Activated CD8-positive, alpha-beta T cell treated with anti-CD3 and anti-CD28 coated beads for 36 hours (primary cell): ENCODE results near the gene COPS3. TPM values are rescaled to one million over a fixed set of nuclear protein-coding genes. Genes with fewer than 3 reads are reported as not detected.
"Not testable (repeated sequence)": the region's sequence is repeated elsewhere in the genome, so short reads cannot be mapped to it uniquely, and the experiment has no call there.

ENCODE experiments used
- ATAC-seq: fragments of 200-7000 bp; cut with Tn5 transposase; one replicate; pipeline ENCODE4 v1.10.0; 2021; ENCODE audit warnings: mild to moderate bottlenecking, moderate library complexity
- CTCF ChIA-PET: fragments of 350-600 bp; sonication (Branson Sonifier 250); formaldehyde crosslinking; loops from one replicate; lab custom pipeline; 2021; ENCODE audit warnings: antibody characterized with exemption; lab: Charles Lee
- POLR2A ChIA-PET: fragments of 350-600 bp; sonication (Branson Sonifier 250); formaldehyde crosslinking; loops from one replicate; lab custom pipeline; 2021; ENCODE audit warnings: antibody characterized with exemption; lab: Charles Lee
- DNase-seq: peaks from one replicate; pipeline ENCODE4 v3.0.0-alpha.2; 2020
- H3K27ac Mint-ChIP-seq: one replicate; pipeline ENCODE4 v1.8.0; 2021; ENCODE audit warnings: mild to moderate bottlenecking, mixed read lengths
- H3K27me3 Mint-ChIP-seq: one replicate; pipeline ENCODE4 v1.8.0; 2021; ENCODE audit warnings: mixed read lengths
- H3K36me3 Mint-ChIP-seq: one replicate; pipeline ENCODE4 v1.8.0; 2021; ENCODE audit warnings: low read depth, mixed read lengths
- H3K4me1 Mint-ChIP-seq: one replicate; pipeline ENCODE4 v1.8.0; 2021; ENCODE audit warnings: low read depth, mixed read lengths
- H3K4me3 Mint-ChIP-seq: one replicate; pipeline ENCODE4 v1.8.0; 2021; ENCODE audit warnings: mild to moderate bottlenecking, moderate library complexity, mixed read lengths
- H3K9me3 Mint-ChIP-seq: one replicate; pipeline ENCODE4 v1.8.0; 2021; ENCODE audit warnings: mixed read lengths
- intact Hi-C: fragments of 100-400 bp; cut with micrococcal nuclease; formaldehyde crosslinking; loops from one replicate; pipeline ENCODE4 v1.10.0; 2022
- total RNA-seq, 2 experiments: library from RNA; stranded (reverse); gene quantifications; one replicate each; pipeline ENCODE4 v1.2.3, GENCODE V29; 2021
- TF ChIP-seq, protein P1 (sequence below): fragments of 200-600 bp; IDR thresholded peaks from one replicate; pipeline ENCODE4 v1.8.0; 2022; ENCODE audit warnings: antibody characterized with exemption, mild to moderate bottlenecking

Gene COPS3
- total RNA-seq, 2 experiments from 2014 or later, result 91.1 to 99.8 TPM

DNA sequence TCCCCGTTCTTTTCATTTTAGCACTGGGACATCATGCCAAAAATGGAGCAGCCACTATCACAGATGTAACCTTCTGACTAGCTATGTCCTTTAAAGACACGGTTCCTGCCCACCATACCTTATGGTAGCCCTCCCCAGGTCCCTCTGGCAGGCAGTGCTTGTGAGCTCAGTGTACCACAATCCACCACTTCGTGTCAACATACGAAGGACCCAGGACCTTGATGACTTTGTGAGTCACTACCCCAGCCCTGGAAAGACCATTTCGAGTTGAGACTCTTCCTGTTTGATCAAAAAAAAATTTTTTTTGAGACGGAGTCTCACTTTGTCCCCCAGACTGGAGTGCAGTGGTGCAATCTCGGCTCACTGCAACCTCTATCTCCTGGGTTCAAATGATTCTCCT, 23.0 kb downstream of the COPS3 start:
- intact Hi-C loops, result no loop called here

GRCh38 chr17:17256316-17256715, 24.7 kb downstream of the COPS3 start:
- Mint-ChIP-seq H3K27me3 (no peaks in the 10 kb centered on the region), H3K9me3 (no peaks in the 10 kb centered on the region), H3K4me1 (no peaks in the 10 kb centered on the region), H3K27ac (no peak overlapping the region), H3K4me3 (no peak overlapping the region), H3K36me3 (peaks cover 44% of the 10 kb centered on the region)
- TF ChIP-seq, protein P1, sequence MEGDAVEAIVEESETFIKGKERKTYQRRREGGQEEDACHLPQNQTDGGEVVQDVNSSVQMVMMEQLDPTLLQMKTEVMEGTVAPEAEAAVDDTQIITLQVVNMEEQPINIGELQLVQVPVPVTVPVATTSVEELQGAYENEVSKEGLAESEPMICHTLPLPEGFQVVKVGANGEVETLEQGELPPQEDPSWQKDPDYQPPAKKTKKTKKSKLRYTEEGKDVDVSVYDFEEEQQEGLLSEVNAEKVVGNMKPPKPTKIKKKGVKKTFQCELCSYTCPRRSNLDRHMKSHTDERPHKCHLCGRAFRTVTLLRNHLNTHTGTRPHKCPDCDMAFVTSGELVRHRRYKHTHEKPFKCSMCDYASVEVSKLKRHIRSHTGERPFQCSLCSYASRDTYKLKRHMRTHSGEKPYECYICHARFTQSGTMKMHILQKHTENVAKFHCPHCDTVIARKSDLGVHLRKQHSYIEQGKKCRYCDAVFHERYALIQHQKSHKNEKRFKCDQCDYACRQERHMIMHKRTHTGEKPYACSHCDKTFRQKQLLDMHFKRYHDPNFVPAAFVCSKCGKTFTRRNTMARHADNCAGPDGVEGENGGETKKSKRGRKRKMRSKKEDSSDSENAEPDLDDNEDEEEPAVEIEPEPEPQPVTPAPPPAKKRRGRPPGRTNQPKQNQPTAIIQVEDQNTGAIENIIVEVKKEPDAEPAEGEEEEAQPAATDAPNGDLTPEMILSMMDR, result no peak
- POLR2A ChIA-PET, result no interaction called here
- no peak for ATAC-seq
- DNase-seq, result no peak
- intact Hi-C loops, result no loop called here
- CTCF ChIA-PET, result interaction anchor here (1.1 kb wide), 1 partner anchor 13 kb away, joined by 4 read pairs; no protein-coding TSS in a partner anchor

More for the DNA sequence above, 23.0 kb downstream of the COPS3 start:
- Mint-ChIP-seq H3K9me3 (no peaks in the 10 kb centered on the region), H3K36me3 (peaks cover 44% of the 10 kb centered on the region), H3K4me3 (no peak overlapping the region), H3K4me1 (no peaks in the 10 kb centered on the region), H3K27ac (no peak overlapping the region), H3K27me3 (no peaks in the 10 kb centered on the region)
- CTCF ChIA-PET, result interaction anchor here (0.9 to 2.3 kb wide), 2 partner anchors 11 to 66 kb away, joined by 3 to 19 read pairs; no protein-coding TSS in a partner anchor
- POLR2A ChIA-PET, result interaction anchor here (0.9 to 1.1 kb wide), 2 partner anchors 15 to 19 kb away, joined by 3 to 4 read pairs; no protein-coding TSS in a partner anchor
- TF ChIP-seq, protein P1, result no peak
- DNase-seq, result no peak
- no peak for ATAC-seq

DNA sequence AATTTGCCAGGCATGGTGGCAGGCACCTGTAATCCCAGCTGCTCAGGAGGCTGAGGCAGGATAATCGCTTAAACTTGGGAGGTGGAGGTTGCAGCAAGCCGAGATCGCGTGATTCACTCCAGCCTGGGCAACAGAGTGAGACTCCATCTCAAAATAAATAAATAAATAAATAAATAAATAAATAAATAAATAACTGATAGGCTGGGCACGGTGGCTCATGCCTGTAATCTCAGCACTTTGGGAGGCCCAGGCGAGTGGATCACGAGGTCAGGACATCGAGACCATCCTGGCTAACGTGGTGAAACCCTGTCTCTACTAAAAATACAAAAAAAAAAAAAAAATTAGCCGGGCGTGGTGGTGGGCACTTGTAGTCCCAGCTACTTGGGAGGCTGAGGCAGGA, 25.4 kb downstream of the COPS3 start:
- H3K27ac Mint-ChIP-seq, H3K4me3 Mint-ChIP-seq, ATAC-seq, H3K4me1 Mint-ChIP-seq, DNase-seq, H3K9me3 Mint-ChIP-seq, H3K27me3 Mint-ChIP-seq, intact Hi-C loops: not testable (repeated sequence)
- ChIA-PET POLR2A (interaction anchor here (0.7 kb wide), 1 partner anchor 64 kb away, joined by 3 read pairs; no protein-coding TSS in a partner anchor), CTCF (interaction anchor here (1.1 kb wide), 1 partner anchor 14 kb away, joined by 4 read pairs; no protein-coding TSS in a partner anchor)
- peaks cover 40% of the 10 kb centered on the region for H3K36me3 Mint-ChIP-seq

DNA sequence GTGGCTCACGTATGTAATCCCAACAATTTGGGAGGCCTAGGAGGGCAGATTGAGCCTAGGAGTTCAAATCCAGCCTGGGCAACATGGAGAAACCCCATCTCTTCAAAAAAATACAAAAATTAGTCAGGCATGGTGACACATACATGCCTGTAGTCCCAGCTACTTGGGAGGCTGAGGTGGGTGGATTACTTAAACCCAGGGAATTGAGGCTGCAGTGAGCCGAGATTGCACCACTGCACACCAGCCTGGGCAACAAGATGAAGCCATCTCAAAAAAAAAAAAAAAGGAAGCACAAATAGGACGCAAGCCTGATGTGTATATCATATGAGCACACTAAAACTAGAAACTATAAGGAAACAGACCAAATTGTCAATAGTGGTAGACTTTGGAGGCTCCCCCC, 27.0 kb downstream of the COPS3 start:
- Mint-ChIP-seq H3K4me3 (no peak overlapping the region), H3K27me3 (no peaks in the 10 kb centered on the region), H3K9me3 (no peaks in the 10 kb centered on the region), H3K36me3 (peaks cover 34% of the 10 kb centered on the region), H3K4me1 (no peaks in the 10 kb centered on the region), H3K27ac (no peak overlapping the region)
- no peak for DNase-seq
- ChIA-PET POLR2A (interaction anchor here (0.8 to 1.5 kb wide), 3 partner anchors 9 to 17 kb away, joined by 3 to 5 read pairs (median 3); no protein-coding TSS in a partner anchor), CTCF (no interaction called here)
- no peak for ATAC-seq
- TF ChIP-seq, protein P1, result no peak
- intact Hi-C loops, result no loop called here

DNA sequence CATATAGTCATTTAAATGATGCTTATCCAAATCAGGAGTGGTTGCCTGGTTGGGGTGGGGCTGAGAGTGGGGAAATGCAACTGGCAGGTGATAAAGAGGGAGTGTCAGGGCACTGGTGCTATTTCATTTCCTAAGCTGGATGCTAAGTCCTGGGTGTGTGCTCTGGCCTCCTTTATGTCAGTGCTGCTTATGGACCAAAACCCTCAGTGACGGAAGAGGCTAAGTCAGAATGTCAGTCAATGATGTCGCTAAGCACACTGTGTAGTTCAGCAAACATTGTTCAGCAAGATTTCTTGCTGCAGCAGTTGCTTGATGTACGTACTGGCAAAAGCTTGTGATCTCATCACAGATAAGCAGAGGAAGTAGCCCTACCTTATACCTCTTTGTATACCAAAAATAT, 27.6 kb downstream of the COPS3 start:
- H3K36me3 Mint-ChIP-seq, result peaks cover 34% of the 10 kb centered on the region

More for the DNA sequence above, 27.6 kb downstream of the COPS3 start:
- peak overlapping the region; percentile 3 for H3K27ac Mint-ChIP-seq
- intact Hi-C loops, result no loop called here
- CTCF ChIA-PET, result interaction anchor here (1.0 kb wide), 1 partner anchor 59 kb away, joined by 3 read pairs; no protein-coding TSS in a partner anchor
- ATAC-seq (no peak), DNase-seq (no peak)
- H3K9me3 Mint-ChIP-seq, result no peaks in the 10 kb centered on the region
- POLR2A ChIA-PET, result interaction anchor here (0.6 to 1.5 kb wide), 4 partner anchors 8 to 17 kb away, joined by 3 to 5 read pairs (median 3); no protein-coding TSS in a partner anchor
- TF ChIP-seq, protein P1, result no peak
- H3K27me3 Mint-ChIP-seq, result no peaks in the 10 kb centered on the region
- no peaks in the 10 kb centered on the region for H3K4me1 Mint-ChIP-seq
- H3K4me3 Mint-ChIP-seq, result no peak overlapping the region
